ENCODE results near the gene NHLH1. TPM values are rescaled to one million over a fixed set of nuclear protein-coding genes. Genes with fewer than 3 reads are reported as not detected.

Gene NHLH1
- total RNA-seq, 2 experiments from 2014 or later: 0.22 to 0.45 TPM

GRCh38 chr1:160369087-160369486 is 2.2 kb downstream of the NHLH1 start:
- no peaks in the 10 kb centered on the region for H3K27me3 Mint-ChIP-seq
- intact Hi-C loops (cut with micrococcal nuclease): no loop called here
- no peak for TF ChIP-seq CTCF (IDR thresholded peaks at IDR 0.05)
- H3K9me3 Mint-ChIP-seq: no peaks in the 10 kb centered on the region
- ATAC-seq (no peak), DNase-seq (no peak)
- H3K36me3 Mint-ChIP-seq (ENCODE audit: low read depth): no peaks in the 10 kb centered on the region
- H3K27ac Mint-ChIP-seq: no peak overlapping the region
- ChIA-PET CTCF (no interaction called here), POLR2A (interaction anchor here (1.2 kb wide), 1 partner anchor 12 kb away, joined by 3 read pairs; no protein-coding TSS in a partner anchor)
- no peaks in the 10 kb centered on the region for H3K4me1 Mint-ChIP-seq (ENCODE audit: low read depth)
- no peak overlapping the region for H3K4me3 Mint-ChIP-seq

- Mint-ChIP-seq H3K4me1 (ENCODE audit: low read depth) (peaks cover 4% of the 10 kb centered on the region), H3K27ac (no peak overlapping the region), H3K9me3 (no peaks in the 10 kb centered on the region), H3K27me3 (no peaks in the 10 kb centered on the region), H3K36me3 (ENCODE audit: low read depth) (no peaks in the 10 kb centered on the region), H3K4me3 (no peak overlapping the region)
- ATAC-seq: no peak
- intact Hi-C loops (cut with micrococcal nuclease): loop anchor here (10.0 kb wide), 1 partner anchor 176 kb away; the partner anchor contains the start of gene CASQ1
- DNase-seq: no peak
- POLR2A ChIA-PET: interaction anchor here (0.6 to 1.1 kb wide), 2 partner anchors 13 to 114 kb away, joined by 3 read pairs; no protein-coding TSS in a partner anchor
- CTCF ChIA-PET: interaction anchor here (1.2 to 6.9 kb wide), 3 partner anchors 80 to 285 kb away, joined by 3 to 66 read pairs (median 6); no protein-coding TSS in a partner anchor
- TF ChIP-seq CTCF (IDR thresholded peaks at IDR 0.05): no peak
Measured at GRCh38 chr1:160370561-160371345, 3.9 kb downstream of the NHLH1 start.

GRCh38 chr1:160371346-160371631 is 4.4 kb downstream of the NHLH1 start:
- no peak for ATAC-seq
- Mint-ChIP-seq H3K4me1 (ENCODE audit: low read depth) (peaks cover 9% of the 10 kb centered on the region), H3K9me3 (no peaks in the 10 kb centered on the region), H3K27ac (no peak overlapping the region), H3K4me3 (no peak overlapping the region), H3K27me3 (no peaks in the 10 kb centered on the region), H3K36me3 (ENCODE audit: low read depth) (no peaks in the 10 kb centered on the region)
- intact Hi-C loops (cut with micrococcal nuclease): loop anchor here (10.0 kb wide), 1 partner anchor 176 kb away; the partner anchor contains the start of gene CASQ1
- CTCF ChIA-PET: interaction anchor here (1.2 to 6.9 kb wide), 3 partner anchors 80 to 286 kb away, joined by 3 to 66 read pairs (median 6); no protein-coding TSS in a partner anchor
- no peak for TF ChIP-seq CTCF (IDR thresholded peaks at IDR 0.05)
- no peak for DNase-seq
- POLR2A ChIA-PET: interaction anchor here (0.6 to 1.1 kb wide), 2 partner anchors 14 to 114 kb away, joined by 3 read pairs; no protein-coding TSS in a partner anchor

- ChIA-PET POLR2A (interaction anchor here (1.1 kb wide), 1 partner anchor 14 kb away, joined by 3 read pairs; no protein-coding TSS in a partner anchor), CTCF (interaction anchor here (1.2 to 8.5 kb wide), 5 partner anchors 18 to 286 kb away, joined by 3 to 87 read pairs (median 6); no protein-coding TSS in a partner anchor)
- Mint-ChIP-seq H3K4me1 (ENCODE audit: low read depth) (peaks cover 11% of the 10 kb centered on the region), H3K36me3 (ENCODE audit: low read depth) (no peaks in the 10 kb centered on the region), H3K27me3 (no peaks in the 10 kb centered on the region), H3K4me3 (no peak overlapping the region), H3K9me3 (no peaks in the 10 kb centered on the region), H3K27ac (no peak overlapping the region)
- DNase-seq (no peak), ATAC-seq (no peak)
- TF ChIP-seq CTCF (IDR thresholded peaks at IDR 0.05): no peak
- intact Hi-C loops (cut with micrococcal nuclease): loop anchor here (10.0 kb wide), 1 partner anchor 177 kb away; the partner anchor contains the start of gene CASQ1
Measured at GRCh38 chr1:160371756-160372155, 4.9 kb downstream of the NHLH1 start.

- intact Hi-C loops (cut with micrococcal nuclease): loop anchor here (10.0 kb wide), 1 partner anchor 179 kb away; the partner anchor contains the start of gene CASQ1
Measured at GRCh38 chr1:160373696-160374095, 6.8 kb downstream of the NHLH1 start.

More at GRCh38 chr1:160373696-160374095, 6.8 kb downstream of the NHLH1 start:
- Mint-ChIP-seq H3K27me3 (no peaks in the 10 kb centered on the region), H3K9me3 (no peaks in the 10 kb centered on the region), H3K27ac (no peak overlapping the region), H3K4me3 (no peak overlapping the region), H3K4me1 (ENCODE audit: low read depth) (peaks cover 11% of the 10 kb centered on the region), H3K36me3 (ENCODE audit: low read depth) (no peaks in the 10 kb centered on the region)
- CTCF ChIA-PET: interaction anchor here (6.9 to 8.5 kb wide), 2 partner anchors 20 to 83 kb away, joined by 66 to 87 read pairs; no protein-coding TSS in a partner anchor
- DNase-seq: no peak
- no peak for ATAC-seq
- POLR2A ChIA-PET: interaction anchor here (0.9 kb wide), 1 partner anchor 237 kb away, joined by 3 read pairs; no protein-coding TSS in a partner anchor
- TF ChIP-seq CTCF (IDR thresholded peaks at IDR 0.05): no peak

Measured in activated CD8-positive, alpha-beta T cell treated with anti-CD3 and anti-CD28 coated beads for 36 hours (primary cell).